T-helper 2 cell treated with Interferon-gamma antibody and Interleukin-4, amounts not matched to agents 100 ng/mL and 5 ng/mL, for 36 hours (primary cell): ENCODE data around the gene DOK6. TPM values are rescaled to one million over a fixed set of nuclear protein-coding genes. Genes with fewer than 3 reads are reported as not detected.
"Not testable (repeated sequence)": the region's sequence is repeated elsewhere in the genome, so short reads cannot be mapped to it uniquely, and the experiment has no call there.

Source experiments
- intact Hi-C: fragments of 100-400 bp; cut with micrococcal nuclease; formaldehyde crosslinking; loops from one replicate; pipeline ENCODE4 v1.15.1; 2023
- total RNA-seq: library from RNA; stranded (reverse); gene quantifications from 2 replicates; pipeline ENCODE4 v1.2.3, GENCODE V29; 2022

The DOK6 gene
- total RNA-seq = not detected in 2 replicates

DNA sequence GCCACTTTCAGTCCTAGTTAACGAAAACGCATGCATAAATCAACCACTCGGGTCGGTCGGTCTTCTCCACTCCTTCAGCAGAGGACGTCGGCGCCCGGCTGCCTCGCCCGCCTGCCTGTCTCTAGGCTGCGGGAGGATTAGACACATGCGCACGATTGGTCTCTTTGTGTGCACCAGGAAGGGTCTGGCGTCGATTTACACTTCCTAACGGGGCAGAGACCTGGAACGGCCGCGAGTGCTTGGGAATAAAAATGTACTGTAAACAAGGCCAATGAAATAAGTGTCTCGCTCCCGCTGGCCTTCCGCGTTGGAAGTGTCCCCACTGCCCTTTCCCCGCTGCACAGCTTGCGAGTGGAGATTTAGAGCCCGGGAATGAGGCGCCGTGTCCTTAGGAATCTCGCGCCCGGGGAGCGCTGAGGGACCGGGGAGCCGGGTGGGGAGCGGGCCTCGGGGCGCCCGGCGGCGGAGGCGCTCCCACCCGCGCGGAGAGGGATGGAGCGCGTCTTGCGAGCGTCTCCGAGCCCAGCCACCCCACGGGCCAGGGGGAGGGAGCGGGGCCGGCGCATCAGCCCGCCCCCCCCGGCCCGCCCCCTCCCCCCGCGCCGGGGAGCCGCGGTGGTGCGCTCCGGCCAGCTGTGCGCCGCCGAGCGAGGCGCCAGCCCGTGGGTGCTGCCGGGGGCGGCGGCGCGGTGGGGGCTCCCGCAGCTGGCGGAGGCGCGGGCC is at the start of gene DOK6:
Gene DOK6, plus strand, starts transcription at position 636 of the 723 bp plus-strand sequence.
- intact Hi-C loops = no loop called here

DNA sequence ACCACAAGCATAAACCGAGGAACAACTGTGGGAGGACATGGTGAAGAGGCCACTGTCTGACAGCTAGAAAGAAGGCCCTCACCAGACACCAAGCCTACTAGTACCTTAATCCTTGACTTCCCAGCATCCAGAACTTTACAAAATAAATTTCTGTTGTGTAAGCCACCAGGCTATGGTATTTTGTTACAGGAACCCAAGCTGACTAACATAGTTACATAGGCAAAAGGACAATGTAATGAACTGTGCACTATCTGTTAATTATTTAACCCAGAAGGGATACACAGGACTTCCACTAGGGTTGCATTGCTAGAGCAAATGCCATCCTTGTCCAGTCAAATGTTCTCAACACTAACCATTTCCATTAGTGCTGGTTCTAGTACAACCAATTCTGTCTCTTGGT is 47.7 kb upstream of the DOK6 start:
- intact Hi-C loops = no loop called here

DNA sequence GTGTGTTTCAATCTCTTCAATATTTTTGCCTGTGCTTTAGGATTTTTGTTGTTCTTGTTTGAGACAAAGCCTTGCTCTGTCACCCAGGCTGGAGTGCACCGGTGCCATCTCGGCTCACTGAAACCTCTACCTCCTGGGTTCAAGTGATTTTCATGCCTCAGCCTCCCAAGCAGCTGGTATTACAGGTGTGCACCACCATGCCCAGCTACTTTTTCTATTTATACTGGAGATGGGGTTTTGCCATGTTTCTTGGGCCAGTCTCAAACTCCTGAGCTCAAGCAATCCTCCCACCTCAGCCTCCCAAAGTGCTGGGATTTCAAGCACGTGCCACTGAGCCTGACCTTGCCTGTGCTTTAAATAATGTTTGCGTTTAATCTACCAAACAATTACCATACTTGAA is 43.1 kb upstream of the DOK6 start:
- intact Hi-C loops = no loop called here

DNA sequence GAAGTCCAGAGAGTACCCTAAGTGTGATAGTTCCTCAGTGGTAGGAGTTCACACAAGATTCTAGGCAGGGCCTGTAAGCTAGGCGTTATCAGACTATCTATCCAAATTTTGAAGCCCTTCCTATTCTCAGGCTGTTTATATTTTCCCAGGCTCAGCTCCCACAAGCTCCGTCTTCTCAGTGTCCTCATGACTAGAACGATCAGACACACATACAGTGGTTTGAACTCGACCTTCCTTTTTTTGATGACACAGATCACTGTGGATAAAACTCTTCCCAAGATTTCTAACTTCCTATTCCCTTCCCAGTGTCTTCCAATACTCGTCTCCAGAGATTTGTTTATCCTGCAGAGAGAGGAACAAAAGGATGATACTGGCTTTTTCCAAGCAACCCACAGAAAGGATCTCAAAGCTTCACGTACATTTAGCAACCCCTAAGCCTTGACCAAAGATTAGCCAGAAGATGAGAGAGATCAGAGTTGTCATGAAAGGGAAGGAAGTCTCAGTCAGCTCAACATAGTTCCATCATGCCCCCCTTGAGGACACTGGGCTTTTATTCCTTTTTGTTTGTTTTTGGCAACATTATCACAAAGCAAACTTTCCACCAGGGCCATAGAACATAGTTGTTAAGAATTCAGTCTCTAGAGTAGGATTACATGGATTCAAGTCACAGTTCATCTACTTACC is 42.3 kb upstream of the DOK6 start:
- intact Hi-C loops = no loop called here

DNA sequence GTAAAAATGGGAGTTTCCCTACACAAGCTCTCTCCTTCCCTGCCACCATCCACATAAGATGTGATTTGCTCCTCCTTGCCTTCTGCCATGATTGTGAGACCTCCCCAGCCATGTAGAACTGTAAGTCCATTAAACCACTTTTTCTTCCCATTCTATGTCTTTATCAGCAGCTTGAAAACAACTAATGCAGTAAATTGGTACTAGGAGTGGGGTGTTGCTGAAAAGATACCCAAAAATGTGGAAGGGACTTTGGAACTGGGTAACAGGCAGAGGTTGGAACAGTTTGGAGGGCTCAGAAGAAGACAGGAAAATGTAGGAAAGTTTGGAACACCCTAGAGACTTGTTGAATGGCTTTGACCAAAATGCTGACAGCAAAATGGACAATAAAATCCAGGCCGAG is 40.9 kb upstream of the DOK6 start:
- intact Hi-C loops = not testable (repeated sequence)

DNA sequence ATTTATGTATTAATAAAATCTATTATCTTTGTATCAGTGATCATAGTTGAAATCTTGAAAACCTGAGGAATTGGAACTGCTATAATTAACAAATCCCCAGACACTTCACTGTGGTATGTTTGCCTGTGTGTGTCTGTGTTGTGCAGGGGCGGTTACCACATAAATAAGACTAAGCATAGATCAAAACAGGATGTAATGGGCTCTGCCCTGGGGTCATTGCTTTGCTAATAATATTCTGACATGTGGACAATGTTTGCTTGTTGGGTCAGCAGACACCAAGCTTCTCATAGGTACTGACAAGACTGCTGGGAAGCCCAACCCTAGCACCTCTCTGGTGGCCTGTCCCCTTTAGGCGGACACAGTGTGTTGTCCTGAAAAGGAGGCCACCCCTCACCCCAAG is 35.8 kb upstream of the DOK6 start:
- intact Hi-C loops = no loop called here

DNA sequence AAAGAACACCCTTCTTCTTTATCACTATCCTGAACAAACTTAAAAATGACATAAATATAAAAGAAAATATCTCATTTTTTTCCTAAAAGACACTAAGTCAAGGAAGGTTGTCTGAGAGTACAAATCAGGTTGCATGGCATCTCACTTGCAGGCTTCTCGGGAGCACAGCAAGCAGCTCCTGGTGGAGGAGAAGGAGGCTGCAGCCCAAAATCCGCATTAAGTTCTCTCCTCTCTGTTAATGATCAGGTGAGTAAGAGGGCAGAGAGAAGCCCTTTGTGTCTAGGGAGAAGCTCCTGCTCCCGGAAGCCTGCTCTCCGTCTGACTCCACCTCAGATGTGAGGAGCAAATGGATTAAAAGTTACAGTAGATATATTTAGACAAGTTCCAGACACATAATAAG is 35.0 kb upstream of the DOK6 start:
- intact Hi-C loops = no loop called here

DNA sequence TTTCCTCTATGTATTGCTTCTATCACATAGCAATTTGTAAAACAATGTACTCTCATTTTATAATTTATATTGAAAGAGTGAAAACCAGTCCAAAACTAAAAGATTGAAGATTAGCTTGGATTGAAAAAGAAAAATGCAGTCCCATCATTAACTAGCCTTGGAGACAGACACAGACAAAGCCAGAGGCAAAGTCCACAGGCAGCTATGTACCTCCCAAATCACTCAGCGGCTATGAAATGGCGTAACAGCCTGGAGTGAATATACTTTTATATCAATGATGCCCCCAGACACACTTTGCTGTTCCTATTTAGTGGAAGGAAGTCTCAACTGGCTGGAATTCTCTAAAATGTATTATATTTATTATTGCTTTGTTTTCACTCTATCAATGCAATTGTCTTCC is 33.6 kb upstream of the DOK6 start:
- intact Hi-C loops = no loop called here

DNA sequence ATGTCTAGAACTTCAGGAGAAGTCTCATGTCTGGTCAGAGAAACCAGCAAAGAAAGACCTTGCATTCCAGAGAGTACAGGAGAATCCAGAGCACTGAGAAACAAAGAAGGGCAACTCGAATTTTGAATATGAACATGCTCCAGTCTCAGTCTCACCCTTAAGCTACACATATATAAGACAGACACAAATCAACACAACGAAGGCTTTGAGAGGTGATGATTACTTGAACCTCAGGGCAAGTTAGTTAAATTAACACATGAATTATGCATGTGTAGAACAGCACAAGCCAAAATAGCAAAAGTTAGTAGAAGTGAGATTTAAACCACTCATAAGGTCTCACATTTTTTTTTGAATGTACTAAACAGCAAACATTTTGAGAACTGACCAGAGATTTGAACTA is 29.0 kb upstream of the DOK6 start:
- intact Hi-C loops = no loop called here

DNA sequence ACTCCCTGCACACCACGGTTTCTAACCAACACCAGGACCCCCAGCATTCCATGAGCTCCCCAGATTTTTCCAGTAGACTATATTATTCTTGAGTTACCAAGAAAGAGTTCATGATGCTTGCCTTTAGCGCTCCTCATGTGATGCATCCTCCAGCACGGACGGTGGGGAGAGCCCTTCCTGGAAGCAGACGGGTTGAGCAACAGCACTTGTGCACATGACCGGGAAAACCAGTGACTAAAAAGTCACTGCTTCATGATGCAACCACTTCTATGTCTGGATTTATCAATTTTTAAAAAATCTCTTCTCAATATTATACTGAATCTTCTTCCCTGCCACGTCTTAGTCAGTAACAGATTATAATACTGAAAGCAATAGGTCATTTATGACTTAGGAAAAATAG is 20.4 kb upstream of the DOK6 start:
- intact Hi-C loops = no loop called here

DNA sequence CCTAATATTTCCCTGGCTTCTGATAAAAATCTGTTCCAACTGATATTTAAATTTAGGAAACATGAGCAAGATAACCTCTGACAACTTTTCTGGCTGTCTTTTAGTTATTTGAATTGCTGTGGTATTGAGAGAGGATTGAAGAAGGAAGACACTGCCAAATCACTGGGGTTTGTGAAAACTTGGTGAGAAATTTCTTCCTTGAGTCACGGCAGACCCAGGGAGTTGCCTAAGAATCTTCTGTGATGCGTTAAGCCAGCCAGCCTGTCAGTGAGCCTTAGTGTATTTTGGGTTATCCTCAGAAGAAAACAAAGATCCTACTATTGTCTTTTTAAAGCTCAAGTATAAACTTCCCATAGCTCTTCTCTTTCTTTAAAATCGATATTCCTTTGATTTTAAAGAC is 17.5 kb upstream of the DOK6 start:
- intact Hi-C loops = no loop called here

DNA sequence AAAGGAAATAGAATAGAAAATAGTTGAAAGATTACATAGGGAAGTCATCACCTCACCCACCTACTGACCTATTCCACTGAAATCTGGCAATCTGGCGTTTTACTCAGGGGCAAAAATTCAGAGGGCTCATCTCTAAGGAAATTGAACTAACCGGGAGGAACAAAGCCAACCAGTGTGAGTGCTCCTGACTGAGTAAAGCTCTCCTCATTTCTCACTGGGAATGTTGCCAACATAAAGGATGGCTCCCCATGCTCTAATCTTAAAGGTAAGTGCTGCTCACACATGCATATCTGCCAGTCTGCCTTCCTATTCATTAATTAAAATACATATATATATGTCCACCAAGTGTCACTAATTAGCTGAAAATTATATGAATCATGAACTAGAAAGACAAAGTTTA is 13.5 kb upstream of the DOK6 start:
- intact Hi-C loops = no loop called here

DNA sequence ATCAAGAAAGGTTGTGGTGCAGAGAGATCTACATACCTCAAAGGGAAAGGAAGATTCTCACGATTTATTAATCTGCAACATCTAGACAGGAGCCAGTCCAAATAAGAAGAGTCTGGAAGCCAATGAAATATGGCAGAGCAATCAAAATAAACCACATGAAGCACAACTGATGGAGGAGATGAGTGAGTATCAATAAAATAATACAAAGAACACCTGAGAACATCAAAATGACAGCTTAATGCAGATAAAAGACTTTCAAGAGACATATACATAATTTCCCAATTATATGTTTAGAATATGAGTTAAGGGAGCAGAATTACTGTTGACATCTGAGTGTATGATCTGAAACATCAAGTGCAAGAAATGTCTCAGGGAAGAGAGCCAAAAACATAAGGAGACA is 12.5 kb upstream of the DOK6 start:
- intact Hi-C loops = no loop called here

DNA sequence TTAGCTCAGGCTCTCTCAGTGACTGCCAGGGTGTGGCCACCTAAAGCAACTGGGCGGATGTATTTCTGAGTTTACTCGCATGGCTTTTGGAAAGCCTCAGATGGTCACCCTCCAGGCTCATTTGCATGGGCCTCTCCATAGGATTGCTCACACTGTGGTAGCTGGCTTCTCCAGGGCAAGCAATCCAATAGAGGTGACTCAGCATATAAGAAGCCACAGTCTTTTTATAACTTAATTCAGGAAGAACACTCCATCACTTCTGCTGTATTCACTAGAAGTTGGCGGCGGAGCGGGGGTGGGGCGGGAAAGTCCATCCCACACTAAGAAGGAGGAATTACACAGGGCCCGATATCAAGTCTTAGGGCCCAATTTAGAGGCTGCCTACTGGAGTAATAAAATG is 3.6 kb upstream of the DOK6 start:
- intact Hi-C loops = loop anchor here (10.0 kb wide), 1 partner anchor 688 kb away; no protein-coding TSS in a partner anchor

DNA sequence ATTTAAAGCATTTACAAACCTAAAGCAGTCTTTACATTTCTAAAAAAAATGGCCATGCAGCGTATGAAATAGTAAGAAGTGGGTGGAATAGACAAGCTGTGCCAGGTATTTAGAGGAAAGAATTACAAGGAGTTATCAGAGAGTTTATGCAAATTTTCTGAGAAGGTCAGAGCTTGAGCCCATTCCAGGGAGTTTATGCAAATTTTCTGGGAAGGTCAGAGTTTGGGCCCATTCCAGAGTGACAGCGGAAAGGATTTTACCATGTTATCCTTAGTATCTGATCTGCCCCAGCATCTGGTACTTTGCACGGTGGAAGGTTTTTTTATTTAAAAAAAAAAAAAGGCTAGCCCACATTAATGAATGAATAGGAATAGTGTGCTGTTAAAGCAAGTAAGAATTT is 1.4 kb upstream of the DOK6 start:
- intact Hi-C loops = loop anchor here (10.0 kb wide), 1 partner anchor 686 kb away; no protein-coding TSS in a partner anchor

DNA sequence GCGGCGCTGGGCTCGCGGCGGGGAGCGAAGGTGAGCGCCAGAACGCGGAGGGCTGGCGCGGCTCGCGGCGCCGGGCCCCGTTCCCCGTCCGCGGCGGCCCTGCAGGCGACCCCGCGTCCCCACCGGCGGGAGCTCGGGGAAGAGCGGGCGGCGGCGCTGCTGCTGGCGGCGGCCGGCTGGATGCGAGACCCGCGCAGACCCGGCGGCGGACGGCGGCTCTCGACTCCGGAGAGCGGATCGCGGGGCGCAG is 213 bp downstream of the DOK6 start:
- intact Hi-C loops = no loop called here

DNA sequence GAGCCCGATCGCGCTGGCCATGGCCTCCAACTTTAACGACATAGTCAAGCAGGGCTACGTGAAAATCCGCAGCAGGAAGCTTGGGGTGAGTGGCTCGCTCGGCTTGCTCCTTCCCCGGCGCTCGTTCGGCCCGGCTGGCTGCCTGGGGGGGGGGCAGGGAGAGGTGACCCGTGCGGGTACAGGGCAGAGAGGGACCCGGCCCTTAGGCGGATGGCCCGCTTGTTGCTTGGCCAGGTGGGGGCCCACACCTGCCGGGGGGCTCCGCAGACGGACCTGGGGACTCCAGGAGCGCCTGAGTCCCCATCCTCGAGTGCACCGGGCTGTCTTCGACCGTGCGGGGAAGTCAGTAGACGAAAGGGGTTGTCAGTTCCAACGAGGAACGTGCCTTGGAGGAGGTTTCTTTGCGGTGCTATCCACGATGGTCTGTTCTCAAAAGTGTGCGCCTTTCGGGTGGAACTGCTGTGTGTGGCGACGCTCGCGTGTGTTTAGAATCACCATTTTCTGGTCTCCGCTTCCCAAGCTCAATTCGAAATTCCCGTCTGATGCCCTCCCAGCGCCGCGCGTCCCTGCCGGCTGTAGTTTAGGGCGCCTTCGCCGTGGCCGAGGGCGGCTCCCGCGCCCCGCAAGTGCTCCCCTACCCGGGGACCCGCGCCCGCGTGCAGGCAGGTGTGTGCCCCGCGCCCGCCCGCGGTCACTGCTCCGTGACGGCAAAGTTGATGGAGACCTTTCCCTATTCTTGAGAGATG is 711 bp downstream of the DOK6 start:
- intact Hi-C loops = no loop called here

DNA sequence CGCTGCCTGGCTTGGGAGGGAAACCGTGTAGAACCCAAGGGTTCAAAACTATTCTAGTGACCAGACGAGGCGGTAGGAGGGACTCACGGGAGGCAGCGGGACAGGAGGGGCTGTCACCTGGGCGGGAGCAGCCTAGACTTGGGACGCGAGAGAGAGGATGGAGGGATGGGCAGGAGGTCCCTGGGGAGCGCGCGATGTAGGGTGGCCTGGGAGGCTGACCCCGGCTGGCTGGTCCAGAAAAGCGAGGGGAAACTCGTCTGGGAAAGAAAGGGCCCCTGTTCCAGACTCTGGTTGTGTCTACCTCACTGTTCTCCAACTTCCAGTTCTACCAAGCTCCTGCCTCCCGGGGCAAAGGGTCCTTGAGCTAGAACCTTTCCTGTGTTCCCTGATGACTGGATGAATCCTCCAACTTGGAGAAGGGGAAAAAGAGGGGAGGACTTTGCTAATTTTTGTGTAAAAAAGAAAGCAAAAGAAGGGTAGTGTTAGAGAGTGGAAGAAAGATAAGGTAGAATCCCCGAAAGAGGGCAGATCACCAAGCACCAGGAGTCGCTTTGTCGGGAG is 1.4 kb downstream of the DOK6 start:
- intact Hi-C loops = no loop called here

DNA sequence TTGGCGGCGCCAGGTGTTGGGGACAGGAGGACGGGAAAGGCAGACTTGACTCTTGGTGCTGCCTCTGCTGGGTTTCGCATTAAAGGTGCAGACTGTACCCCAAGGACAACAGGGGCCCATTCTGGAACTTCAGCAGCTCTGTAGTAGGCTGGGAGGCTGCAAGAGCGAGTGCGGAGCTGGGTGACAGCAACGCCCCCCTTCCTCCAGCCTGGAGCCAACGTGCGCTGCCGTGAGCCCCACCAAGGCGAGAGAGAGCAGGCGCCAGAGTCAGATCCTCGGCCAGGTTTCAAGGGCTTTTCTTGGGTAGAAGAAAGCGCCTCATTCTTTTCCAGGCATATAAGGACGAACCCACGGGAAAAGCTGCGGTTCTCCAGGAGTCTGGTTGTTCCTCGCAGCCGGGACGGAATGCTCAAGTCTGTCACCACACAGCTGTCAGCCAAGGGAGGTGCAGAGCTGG is 1.9 kb downstream of the DOK6 start:
- intact Hi-C loops = no loop called here

DNA sequence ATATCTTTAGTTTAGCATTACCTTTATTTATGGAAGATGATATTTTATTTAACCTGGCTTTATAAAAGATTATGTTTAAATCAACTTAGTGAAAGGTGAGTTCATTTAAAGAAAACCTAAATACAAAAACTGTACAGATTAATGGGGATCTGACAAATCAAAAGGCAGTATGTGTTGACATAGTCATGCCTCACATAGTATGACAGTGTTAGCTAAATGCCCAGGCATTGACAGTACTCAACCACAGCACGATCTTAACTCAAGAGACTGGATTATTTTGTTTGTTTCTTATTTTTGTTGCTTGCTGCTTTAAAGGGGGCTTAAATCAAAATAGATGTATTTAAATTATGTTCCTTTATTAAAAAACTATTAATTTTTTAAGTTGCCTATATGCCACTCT is 7.8 kb downstream of the DOK6 start:
- intact Hi-C loops = no loop called here

DNA sequence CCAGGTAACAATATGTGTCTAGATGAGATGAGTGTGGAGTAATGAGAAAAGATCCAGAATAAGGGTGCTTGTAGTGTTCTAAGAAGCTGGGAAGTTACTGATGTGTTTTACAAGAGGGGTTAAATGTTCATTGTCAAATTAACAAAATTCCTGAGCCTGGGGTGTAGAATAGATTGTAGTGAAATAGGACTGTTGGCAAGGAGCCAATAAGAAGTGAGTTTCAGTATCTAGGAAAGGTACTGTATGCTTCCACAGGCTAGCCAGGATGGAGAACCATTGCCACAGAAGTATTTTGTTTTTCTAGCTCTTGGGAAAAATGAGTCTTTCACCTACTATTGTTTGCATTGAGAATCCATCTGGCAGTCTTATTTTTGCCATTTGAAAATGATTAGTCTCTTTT is 10.5 kb downstream of the DOK6 start:
- intact Hi-C loops = no loop called here

DNA sequence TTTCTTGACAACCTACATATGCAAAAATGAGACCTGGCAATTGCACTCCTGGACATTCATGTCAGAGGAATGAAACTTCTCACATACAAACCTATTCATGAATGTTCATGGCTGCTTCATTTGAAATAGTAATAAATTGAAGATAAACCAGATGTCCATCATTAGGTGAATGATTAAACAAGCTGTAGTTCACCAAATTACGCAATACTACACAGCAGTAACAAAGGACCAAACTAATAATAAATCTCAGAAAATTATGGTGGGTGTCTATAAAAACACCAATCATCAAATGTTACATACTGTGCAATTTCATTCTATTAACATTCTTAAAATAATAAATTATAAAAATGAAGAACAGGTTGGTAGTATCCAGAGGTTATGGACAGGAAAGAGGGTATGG is 13.5 kb downstream of the DOK6 start:
- intact Hi-C loops = no loop called here
